H1 (cell line): ENCODE results near the gene TRIM24. TPM values are rescaled to one million over a fixed set of nuclear protein-coding genes. Genes with fewer than 3 reads are reported as not detected.

ENCODE experiments used
- CTCF ChIA-PET: fragments of 300-600 bp; sonication (Branson Sonifier 250); formaldehyde crosslinking; loops from one replicate; lab custom pipeline; 2021; ENCODE audit not compliant: partially characterized antibody; lab: Charles Lee
- POLR2A ChIA-PET: fragments of 300-600 bp; sonication (Branson Sonifier 250); formaldehyde crosslinking; loops from one replicate; lab custom pipeline; 2021; ENCODE audit warnings: inconsistent platforms; ENCODE audit not compliant: partially characterized antibody; lab: Charles Lee
- DNase-seq, 2 experiments: peaks; one replicate each; pipeline versions ENCODE4 v3.0.0 to v3.0.0-alpha.2; 2010 to 2022; ENCODE audit warnings: low spot score in 2 of 2, low read depth in 1 of 2, mixed read lengths in 1 of 2
- FAIRE-seq: peaks from 2 replicates; lab custom pipeline; 2011; peaks lifted over from hg19 to GRCh38; lab: Jason Lieb, UNC
- H2AFZ ChIP-seq: 2 replicates; pipeline ENCODE4 v1.8.1; 2012; ENCODE audit warnings: low read length, inconsistent platforms
- H2AK5ac ChIP-seq: 2 replicates; pipeline ENCODE4 v1.6.1; 2013; ENCODE audit warnings: low read depth, low read length
- H2BK120ac ChIP-seq: replicated peaks from 2 replicates; pipeline ENCODE3; 2013; ENCODE audit warnings: low read depth, low read length, inconsistent platforms
- H2BK12ac ChIP-seq: 2 replicates; pipeline ENCODE4 v1.6.1; 2013; ENCODE audit warnings: low read depth, low read length
- H2BK15ac ChIP-seq: 2 replicates; pipeline ENCODE4 v1.6.1; 2013; ENCODE audit warnings: low read length
- H2BK20ac ChIP-seq: 2 replicates; pipeline ENCODE4 v1.6.1; 2013; ENCODE audit warnings: low read length
- H2BK5ac ChIP-seq: 2 replicates; pipeline ENCODE4 v1.6.1; 2013; ENCODE audit warnings: low read depth, low read length
- H3K14ac ChIP-seq: 2 replicates; pipeline ENCODE4 v1.6.1; 2013; ENCODE audit warnings: inconsistent platforms; ENCODE audit not compliant: insufficient read length
- H3K18ac ChIP-seq: 2 replicates; pipeline ENCODE4 v1.6.1; 2013; ENCODE audit warnings: low read length; ENCODE audit errors: extremely low read depth
- H3K23ac ChIP-seq: 2 replicates; pipeline ENCODE4 v1.6.1; 2013; ENCODE audit warnings: inconsistent platforms; ENCODE audit not compliant: insufficient read length
- H3K23me2 ChIP-seq: 2 replicates; pipeline ENCODE4 v1.6.1; 2013; ENCODE audit warnings: low read depth, low read length
- H3K27ac ChIP-seq: 2 replicates; pipeline ENCODE4 v1.6.1; 2011; ENCODE audit warnings: low read depth, low read length, inconsistent platforms
- H3K27me3 ChIP-seq, 4 experiments: replicated peaks in 1 of 4; 1 replicate in 1 of 4; 2 replicates in 3 of 4; pipeline versions ENCODE4 v1.6.1 to v1.8.1; 2011 to 2013; ENCODE audit warnings: low read length in 3 of 4, mild to moderate bottlenecking in 3 of 4, inconsistent platforms in 2 of 4, mixed read lengths in 2 of 4, moderate library complexity in 1 of 4; ENCODE audit not compliant: control insufficient read depth in 3 of 4, insufficient read depth in 3 of 4; ENCODE audit errors: extremely low read depth in 1 of 4
- H3K36me3 ChIP-seq, 4 experiments: 2 replicates each; pipeline versions ENCODE4 v1.6.1 to v1.8.1; 2011 to 2013; ENCODE audit warnings: mild to moderate bottlenecking in 4 of 4, low read length in 3 of 4, moderate library complexity in 2 of 4, control low read depth in 1 of 4, inconsistent platforms in 1 of 4; ENCODE audit not compliant: insufficient read depth in 4 of 4, control insufficient read depth in 2 of 4
- H3K4ac ChIP-seq: replicated peaks from 2 replicates; pipeline ENCODE3; 2013; ENCODE audit warnings: low read length, low read depth, mixed read lengths, inconsistent platforms; ENCODE audit not compliant: insufficient read length
- H3K4me1 ChIP-seq, 4 experiments: replicated peaks in 1 of 4; 1 replicate in 1 of 4; 2 replicates in 3 of 4; pipeline versions ENCODE4 v1.6.1 to v1.8.1; 2011 to 2013; ENCODE audit warnings: low read length in 3 of 4, inconsistent platforms in 2 of 4, mixed read lengths in 1 of 4; ENCODE audit not compliant: insufficient read depth in 4 of 4, control insufficient read depth in 3 of 4
- H3K4me2 ChIP-seq, 2 experiments: 2 replicates each; pipeline versions ENCODE4 v1.6.1 to v1.8.1; 2011 to 2013; ENCODE audit warnings: low read depth in 2 of 2, low read length in 2 of 2, control low read depth in 1 of 2, inconsistent platforms in 1 of 2, mild to moderate bottlenecking in 1 of 2; ENCODE audit not compliant: insufficient read depth in 1 of 2
- H3K4me3 ChIP-seq, 4 experiments: fragments of 200-600, 300-600 bp in 1 of 4; sonication (generic), shearing (Covaris generic), sonication (Bioruptor Twin) in 1 of 4; 2 replicates each; pipeline versions ENCODE4 v1.5.1 to v1.8.1; 2011 to 2016; ENCODE audit warnings: low read length in 4 of 4, low read depth in 3 of 4, control low read depth in 2 of 4, inconsistent platforms in 2 of 4, mild to moderate bottlenecking in 2 of 4, mixed read lengths in 1 of 4, moderate library complexity in 1 of 4; ENCODE audit not compliant: insufficient read depth in 2 of 4; ENCODE audit errors: extremely low read depth in 1 of 4
- H3K56ac ChIP-seq: replicated peaks from 2 replicates; pipeline ENCODE3; 2013; ENCODE audit warnings: low read depth, mild to moderate bottlenecking, mixed read lengths, low read length, inconsistent platforms; ENCODE audit not compliant: insufficient read length
- H3K79me1 ChIP-seq: 2 replicates; pipeline ENCODE4 v1.6.1; 2013; ENCODE audit warnings: low read depth, low read length, control low read depth
- H3K79me2 ChIP-seq, 2 experiments: 2 replicates each; pipeline versions ENCODE4 v1.6.1 to v1.8.1; 2012 to 2013; ENCODE audit warnings: low read length in 2 of 2, mild to moderate bottlenecking in 2 of 2, inconsistent platforms in 1 of 2; ENCODE audit not compliant: insufficient read depth in 2 of 2, control insufficient read depth in 1 of 2
- H3K9ac ChIP-seq, 4 experiments: replicated peaks in 1 of 4; 1 replicate in 1 of 4; 2 replicates in 3 of 4; pipeline versions ENCODE4 v1.6.1 to v1.8.1; 2011 to 2013; ENCODE audit warnings: low read depth in 3 of 4, low read length in 3 of 4, control low read depth in 2 of 4, mild to moderate bottlenecking in 2 of 4, moderate library complexity in 2 of 4, inconsistent platforms in 1 of 4; ENCODE audit errors: extremely low read depth in 1 of 4
- H3K9me3 ChIP-seq, 2 experiments: 2 replicates each; pipeline versions ENCODE4 v1.6.1 to v1.8.1; 2012 to 2013; ENCODE audit warnings: mild to moderate bottlenecking in 2 of 2, moderate library complexity in 2 of 2, control low read depth in 1 of 2, inconsistent platforms in 1 of 2, low read depth in 1 of 2, low read length in 1 of 2, mixed read lengths in 1 of 2; ENCODE audit not compliant: insufficient read depth in 2 of 2
- H4K20me1 ChIP-seq, 2 experiments: replicated peaks in 1 of 2; 2 replicates each; pipeline versions ENCODE3 to v1.8.1; 2011 to 2013; ENCODE audit warnings: inconsistent platforms in 2 of 2, low read length in 2 of 2, mild to moderate bottlenecking in 1 of 2; ENCODE audit not compliant: insufficient read depth in 2 of 2, control insufficient read depth in 1 of 2
- H4K5ac ChIP-seq: 2 replicates; pipeline ENCODE4 v1.6.1; 2013; ENCODE audit warnings: low read length, low read depth, mixed read lengths, inconsistent platforms; ENCODE audit not compliant: insufficient read length
- H4K8ac ChIP-seq: 2 replicates; pipeline ENCODE4 v1.8.0; 2013; ENCODE audit warnings: mild to moderate bottlenecking, moderate library complexity, low read length, inconsistent platforms; ENCODE audit not compliant: insufficient read depth; ENCODE audit errors: extremely low read depth
- H4K91ac ChIP-seq: replicated peaks from 2 replicates; pipeline ENCODE3; 2013; ENCODE audit warnings: low read length, mixed read lengths, inconsistent platforms; ENCODE audit not compliant: insufficient read length
- HDAC6 ChIP-seq: IDR thresholded peaks from one replicate; pipeline ENCODE4 v1.7.1; 2012; ENCODE audit warnings: low read depth, mild to moderate bottlenecking, inconsistent platforms, low read length, moderate library complexity
- WGBS, 2 experiments: shearing (Covaris generic) in 1 of 2; methylation state at CpG; one replicate each; pipeline versions ENCODE4 v1.1.6 to v1.1.7; 2013 to 2015; ENCODE audit warnings: low lambda C conversion rate in 2 of 2, mixed read lengths in 2 of 2, inconsistent platforms in 1 of 2, low coverage in 1 of 2, missing lambda C conversion rate in 1 of 2; ENCODE audit not compliant: insufficient replicate concordance in 2 of 2, insufficient coverage in 1 of 2, insufficient read length in 1 of 2; ENCODE audit errors: extremely low coverage in 1 of 2, missing lambda C conversion rate in 1 of 2; 5-methylcytosine and 5-hydroxymethylcytosine counted together
- polyA plus RNA-seq, 7 experiments: library from polyadenylated mRNA; depleted of rRNA in 3 of 7; stranded (reverse) in 5 of 7; unstranded in 2 of 7; fragments of >200 nt in 5 of 7; fragments of 200-250 nt in 2 of 7; gene quantifications; 1 replicate in 5 of 7; 2 replicates in 1 of 7; 4 replicates in 1 of 7; pipeline versions ENCODE4 v1.2.1 to v1.2.3, GENCODE V29; 2011 to 2013; ENCODE audit warnings: missing spikeins in 2 of 7, mixed read lengths in 2 of 7
- total RNA-seq: library from RNA; stranded (reverse); fragmentation: NEBNext Ultra II Directional; extraction: Animal tissue kit (Norgen Biotek cat#: 25700); gene quantifications from 2 replicates; pipeline ENCODE4 v1.2.1, GENCODE V29; 2021

TRIM24 gene
- total and polyA plus RNA-seq, 2 of the 8 experiments (the other 6 are each of a cell fraction or from before 2014, with no cell fraction given) = 67.6 to 149 TPM

DNA sequence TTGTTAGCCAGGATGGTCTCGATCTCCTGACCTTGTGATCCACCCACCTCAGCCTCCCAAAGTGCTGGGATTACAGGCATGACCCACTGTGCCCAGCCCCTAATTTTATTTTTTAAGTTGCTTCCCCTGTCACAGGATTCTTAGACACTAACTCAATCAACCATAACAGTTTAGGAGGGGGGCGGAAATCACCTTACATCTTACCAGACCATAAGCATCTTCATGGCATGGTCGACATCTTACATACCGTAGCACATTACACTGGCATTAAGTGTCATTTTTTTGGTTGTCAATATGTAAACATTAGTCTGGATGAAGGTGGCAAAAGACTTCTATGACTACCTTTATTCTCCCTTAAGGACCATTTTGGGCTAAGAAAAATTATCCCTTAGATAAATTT, 95.6 kb downstream of the TRIM24 start:
- 97% methylated on average over 4 of the region's 4 CpGs; no CpG with 5 or more reads in 1 of the 2 experiments for WGBS, 2 experiments
- CTCF ChIA-PET = interaction anchor here (0.8 kb wide), 1 partner anchor 30 kb away, joined by 3 read pairs; no protein-coding TSS in a partner anchor

More for the DNA sequence above, 95.6 kb downstream of the TRIM24 start:
- no peak overlapping the region for H3K23ac ChIP-seq
- no peaks in the 10 kb centered on the region for H3K4me1 ChIP-seq
- peaks cover 4 to 51% of the 10 kb centered on the region in 2 experiments; a peak in 3 of 4 replicates for H3K79me2 ChIP-seq
- peaks cover 3% of the 10 kb centered on the region; the same call in 1 of the 2 replicates for H3K79me1 ChIP-seq
- H3K27ac ChIP-seq = no peak overlapping the region
- no peak overlapping the region for H4K91ac ChIP-seq
- no peak overlapping the region for H2BK20ac ChIP-seq
- no peak overlapping the region for H2BK120ac ChIP-seq
- no peaks in the 10 kb centered on the region for H3K23me2 ChIP-seq
- H2BK15ac ChIP-seq = no peak overlapping the region
- H4K20me1 ChIP-seq = no peaks in the 10 kb centered on the region
- H3K56ac ChIP-seq = no peak overlapping the region
- H3K4me3 ChIP-seq = no peak overlapping the region
- H3K36me3 ChIP-seq = peaks cover 65 to 100% (median 97%) of the 10 kb centered on the region in 4 experiments
- H2BK12ac ChIP-seq = no peak overlapping the region
- no peak overlapping the region for H3K4me2 ChIP-seq
- no peak overlapping the region for H4K8ac ChIP-seq
- no peak for TF ChIP-seq HDAC6
- POLR2A ChIA-PET = no interaction called here
- H2AK5ac ChIP-seq = no peak overlapping the region
- H3K4ac ChIP-seq = no peak overlapping the region
- H3K9ac ChIP-seq = no peak overlapping the region
- no peaks in the 10 kb centered on the region for H3K27me3 ChIP-seq
- no peak for DNase-seq
- no peak overlapping the region for H3K18ac ChIP-seq
- H3K9me3 ChIP-seq = peaks cover 30 to 36% of the 10 kb centered on the region in 2 experiments
- FAIRE-seq = no peak
- no peak overlapping the region for H4K5ac ChIP-seq
- no peak overlapping the region for H2BK5ac ChIP-seq
- H2AFZ ChIP-seq = no peak overlapping the region
- no peak overlapping the region for H3K14ac ChIP-seq
